ENCODE measurements around the gene NPM3.

- TF ChIP-seq CTCF (IDR thresholded peaks at IDR 0.05): no peak
- no peak for TF ChIP-seq POLR2A (IDR thresholded peaks at IDR 0.05)
These were observed 44.8 kb upstream of the NPM3 start for GRCh38 chr10:101827919-101828600.
